PC-3 (cell line): ENCODE data around the gene GALNT1. TPM values are rescaled to one million over a fixed set of nuclear protein-coding genes. Genes with fewer than 3 reads are reported as not detected.

Experiments used
- ATAC-seq: fragments of 200-7000 bp; cut with Tn5 transposase; 2 replicates; pipeline ENCODE4 v1.9.1; 2020; ENCODE audit warnings: mild to moderate bottlenecking, moderate library complexity
- BruUV-seq: library from RNA; stranded (reverse); fragments of 400-500 nt; replicated peaks from 2 replicates; lab custom pipeline; 2021; lab: Mats Ljungman, UMichigan
- CTCF ChIA-PET: fragments of 300-600 bp; sonication (Branson Sonifier 250); formaldehyde crosslinking; loops from one replicate; lab custom pipeline; 2022; ENCODE audit warnings: antibody characterized with exemption; lab: Charles Lee
- POLR2A ChIA-PET: fragments of 300-600 bp; sonication (Branson Sonifier 250); formaldehyde crosslinking; loops from one replicate; lab custom pipeline; 2022; ENCODE audit warnings: antibody characterized with exemption; ENCODE audit not compliant: unreplicated experiment; lab: Charles Lee
- DNase-seq: peaks from one replicate; pipeline ENCODE4 v3.0.0-alpha.2; 2015
- H2AFZ ChIP-seq: fragments of 300-600 bp; sonication (generic); 2 replicates; pipeline ENCODE4 v1.6.0; 2016; ENCODE audit warnings: antibody characterized with exemption, low read length
- H3F3A ChIP-seq: fragments of 300-600 bp; sonication (generic); one replicate; pipeline ENCODE4 v1.6.0; 2017; ENCODE audit warnings: antibody characterized with exemption, low read length, control low read depth, mild to moderate bottlenecking; ENCODE audit not compliant: unreplicated experiment
- H3K27ac ChIP-seq: fragments of 300-600 bp; sonication (generic); 2 replicates; pipeline ENCODE4 v1.5.1; 2016; ENCODE audit warnings: mild to moderate bottlenecking, low read length
- H3K27me3 ChIP-seq: fragments of 300-600 bp; sonication (generic); 2 replicates; pipeline ENCODE4 v1.6.1; 2016; ENCODE audit warnings: low read length, mixed read lengths
- H3K36me3 ChIP-seq: fragments of 300-600 bp; sonication (generic); 2 replicates; pipeline ENCODE4 v1.6.1; 2016; ENCODE audit warnings: low read depth, mixed run types, low read length, mixed read lengths
- H3K4me1 ChIP-seq: fragments of 300-600 bp; sonication (generic); 2 replicates; pipeline ENCODE4 v1.5.1; 2016; ENCODE audit warnings: low read length; ENCODE audit not compliant: insufficient read depth
- H3K4me2 ChIP-seq: fragments of 300-600 bp; sonication (generic); 2 replicates; pipeline ENCODE4 v1.6.0; 2016; ENCODE audit warnings: low read length
- H3K4me3 ChIP-seq: fragments of 300-600 bp; sonication (generic); 2 replicates; pipeline ENCODE4 v1.5.1; 2016; ENCODE audit warnings: mild to moderate bottlenecking, low read length, mixed read lengths
- H3K79me2 ChIP-seq: fragments of 300-600 bp; sonication (generic); 2 replicates; pipeline ENCODE4 v1.6.1; 2017; ENCODE audit warnings: low read length, mixed read lengths
- H3K9ac ChIP-seq: fragments of 300-600 bp; sonication (generic); 2 replicates; pipeline ENCODE4 v1.6.0; 2016; ENCODE audit warnings: mild to moderate bottlenecking, low read length
- H3K9me2 ChIP-seq: fragments of 300-600 bp; sonication (generic); replicated peaks from 2 replicates; pipeline ENCODE4 v1.6.1; 2016; ENCODE audit warnings: mixed run types, low read length, mixed read lengths
- H3K9me3 ChIP-seq: fragments of 300-600 bp; sonication (generic); 2 replicates; pipeline ENCODE4 v1.6.1; 2016; ENCODE audit warnings: low read length, mixed read lengths
- H4K20me1 ChIP-seq: fragments of 300-600 bp; sonication (generic); 2 replicates; pipeline ENCODE4 v1.6.1; 2016; ENCODE audit warnings: low read length, mixed read lengths
- CTCF ChIP-seq: fragments of 300-600 bp; sonication (generic); conservative IDR thresholded peaks from 2 replicates; pipeline ENCODE4 v1.5.1; 2017; ENCODE audit warnings: antibody characterized with exemption, low read depth, mild to moderate bottlenecking, low read length
- EZH2 ChIP-seq: fragments of 300-600 bp; sonication (generic); IDR thresholded peaks from one replicate; pipeline ENCODE4 v1.6.1; 2017; ENCODE audit warnings: antibody characterized with exemption, mild to moderate bottlenecking, low read length; ENCODE audit not compliant: unreplicated experiment
- EZH2phosphoT487 ChIP-seq: fragments of 300-600 bp; sonication (generic); IDR thresholded peaks from 2 replicates; pipeline ENCODE4 v1.6.1; 2018; ENCODE audit warnings: mild to moderate bottlenecking, antibody characterized with exemption, low read length, borderline replicate concordance
- intact Hi-C: fragments of 100-400 bp; cut with micrococcal nuclease; formaldehyde crosslinking; loops from 2 replicates; pipeline ENCODE4 v1.9.0; 2023
- total RNA-seq: library from RNA; depleted of rRNA; stranded (reverse); fragments of >200 nt; gene quantifications from 2 replicates; pipeline ENCODE4 v1.2.3, GENCODE V29; 2014

GALNT1 gene
- total RNA-seq, 1 experiment from 2014 or later: 25.0 TPM

GRCh38 chr18:35588122-35588521, 6.6 kb downstream of the GALNT1 start:
- Histone ChIP-seq H3K9me3 (no peaks in the 10 kb centered on the region), H2AFZ (no peak overlapping the region), H4K20me1 (no peaks in the 10 kb centered on the region), H3F3A (no peaks in the 10 kb centered on the region), H3K9me2 (no peaks in the 10 kb centered on the region), H3K27ac (no peak overlapping the region), H3K79me2 (peaks cover 87% of the 10 kb centered on the region), H3K4me2 (no peak overlapping the region), H3K4me1 (peaks cover 4% of the 10 kb centered on the region), H3K4me3 (no peak overlapping the region), H3K9ac (no peak overlapping the region), H3K36me3 (no peaks in the 10 kb centered on the region; the same call in 1 of the 2 replicates), H3K27me3 (no peaks in the 10 kb centered on the region)
- TF ChIP-seq CTCF (no peak), EZH2phosphoT487 (no peak), EZH2 (no peak)
- CTCF ChIA-PET: no interaction called here
- no TSS peak for BruUV-seq
- POLR2A ChIA-PET: no interaction called here
- DNase-seq: no peak
- intact Hi-C loops: loop anchor here (10.0 kb wide), 1 partner anchor 113 kb away; no protein-coding TSS in a partner anchor
- no peak for ATAC-seq

GRCh38 chr18:35588995-35589394, 7.5 kb downstream of the GALNT1 start:
- Histone ChIP-seq H3K79me2 (peaks cover 81% of the 10 kb centered on the region), H3K9ac (no peak overlapping the region), H4K20me1 (no peaks in the 10 kb centered on the region), H3F3A (no peaks in the 10 kb centered on the region), H3K4me2 (no peak overlapping the region), H2AFZ (no peak overlapping the region), H3K9me3 (no peaks in the 10 kb centered on the region), H3K36me3 (no peaks in the 10 kb centered on the region; the same call in 1 of the 2 replicates), H3K27me3 (no peaks in the 10 kb centered on the region), H3K4me1 (no peaks in the 10 kb centered on the region), H3K27ac (no peak overlapping the region), H3K9me2 (no peaks in the 10 kb centered on the region), H3K4me3 (no peak overlapping the region)
- BruUV-seq: no TSS peak
- ATAC-seq (no peak), DNase-seq (no peak)
- intact Hi-C loops: loop anchor here (10.0 kb wide), 1 partner anchor 114 kb away; no protein-coding TSS in a partner anchor
- CTCF ChIA-PET: interaction anchor here (0.5 kb wide), 1 partner anchor 56 kb away, joined by 6 read pairs; no protein-coding TSS in a partner anchor
- TF ChIP-seq EZH2: no peak
- TF ChIP-seq EZH2phosphoT487: no peak
- no peak for TF ChIP-seq CTCF
- POLR2A ChIA-PET: interaction anchor here (0.6 kb wide), 1 partner anchor 86 kb away, joined by 17 read pairs; no protein-coding TSS in a partner anchor

GRCh38 chr18:35589546-35589945, 8.0 kb downstream of the GALNT1 start:
- Histone ChIP-seq H3K79me2 (peaks cover 75% of the 10 kb centered on the region), H3K4me3 (no peak overlapping the region), H3K9me3 (no peaks in the 10 kb centered on the region), H3K4me2 (no peak overlapping the region), H3K9ac (no peak overlapping the region), H4K20me1 (no peaks in the 10 kb centered on the region), H3K4me1 (no peaks in the 10 kb centered on the region), H2AFZ (no peak overlapping the region), H3K36me3 (no peaks in the 10 kb centered on the region; the same call in 1 of the 2 replicates), H3K27ac (no peak overlapping the region), H3K27me3 (no peaks in the 10 kb centered on the region), H3F3A (no peaks in the 10 kb centered on the region), H3K9me2 (no peaks in the 10 kb centered on the region)
- TF ChIP-seq EZH2 (no peak), EZH2phosphoT487 (no peak)
- BruUV-seq: no TSS peak
- DNase-seq: no peak
- ChIA-PET POLR2A (interaction anchor here (0.6 kb wide), 1 partner anchor 85 kb away, joined by 17 read pairs; no protein-coding TSS in a partner anchor), CTCF (interaction anchor here (0.5 kb wide), 1 partner anchor 56 kb away, joined by 6 read pairs; no protein-coding TSS in a partner anchor)
- intact Hi-C loops: loop anchor here (10.0 kb wide), 1 partner anchor 115 kb away; no protein-coding TSS in a partner anchor
- no peak for ATAC-seq
